KBM-7 (cell line): Measurements from ENCODE around the gene CHST9.
"Not testable (repeated sequence)": the region's sequence is repeated elsewhere in the genome, so short reads cannot be mapped to it uniquely, and the experiment has no call there.

Experiments used
- DNase-seq: peaks from one replicate; pipeline ENCODE4 v3.0.0-alpha.2; 2015
- in situ Hi-C: fragments of 300-500 bp; cut with MboI; formaldehyde crosslinking; loops from 2 replicates; pipeline ENCODE4 v1.14.3; 2020; ENCODE audit warnings: low sequenced_read_pairs, low pct_unique_long_range_greater_than_20kb, mixed read lengths

Gene CHST9

DNA sequence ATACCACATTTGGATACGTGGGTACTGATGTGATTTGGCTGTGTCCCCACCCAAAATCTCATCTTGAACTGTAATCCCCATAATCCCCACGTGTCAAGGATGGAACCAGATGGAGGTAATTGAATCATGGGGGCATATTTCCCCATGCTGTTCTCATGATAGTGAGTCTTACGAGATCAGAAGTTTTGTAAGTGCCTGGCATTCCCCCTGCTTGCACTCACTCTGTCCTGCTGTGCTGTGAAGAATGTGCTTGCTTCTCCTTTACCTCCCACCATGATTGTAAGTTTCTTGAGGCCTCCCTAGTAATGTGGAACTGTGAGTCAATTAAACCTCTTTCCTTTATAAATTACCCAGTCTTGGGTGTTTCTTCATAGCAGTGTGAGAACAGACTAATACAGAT, 70.3 kb downstream of the CHST9 start:
- DNase-seq = no peak
- in situ Hi-C loops = no loop called here

DNA sequence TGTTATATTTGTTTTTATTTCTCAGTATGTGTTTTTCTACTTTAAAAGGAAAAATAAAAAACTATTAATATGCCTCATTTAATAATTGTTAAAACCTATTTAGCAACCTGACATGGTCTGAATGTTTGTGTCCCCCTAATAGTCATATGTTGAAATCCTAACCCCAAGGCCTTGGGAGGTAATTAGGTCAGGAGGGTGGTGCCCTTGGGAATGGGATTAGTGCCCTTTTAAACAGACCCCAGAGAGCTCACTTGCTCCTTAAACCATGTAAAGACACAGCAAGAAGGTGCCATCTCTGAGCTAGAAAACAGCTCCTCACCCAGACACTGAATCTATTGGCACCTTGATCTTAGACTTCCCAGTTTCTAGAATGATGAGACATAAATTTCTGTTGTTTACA, 71.8 kb downstream of the CHST9 start:
- in situ Hi-C loops = no loop called here

DNA sequence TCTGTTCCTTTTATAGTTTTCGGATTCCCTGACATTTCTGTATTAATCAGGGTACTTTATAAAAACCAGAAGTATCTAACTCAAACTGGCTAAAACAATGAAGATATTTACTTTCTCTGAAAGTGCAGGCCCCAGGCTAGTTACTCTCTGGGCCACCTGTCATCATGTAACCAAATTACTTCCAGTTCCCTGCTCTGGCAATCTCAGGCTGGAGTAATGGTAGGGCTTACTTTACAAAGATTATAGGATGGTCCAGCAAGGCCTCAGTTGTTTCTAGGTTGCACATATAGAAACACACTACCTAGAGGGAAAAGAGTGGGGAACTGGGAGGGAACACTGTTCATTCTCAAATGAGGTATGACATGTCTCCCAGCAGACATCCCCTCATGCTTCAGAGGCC, 74.8 kb downstream of the CHST9 start:
- in situ Hi-C loops = no loop called here

More for the DNA sequence above, 71.8 kb downstream of the CHST9 start:
- no peak for DNase-seq

DNA sequence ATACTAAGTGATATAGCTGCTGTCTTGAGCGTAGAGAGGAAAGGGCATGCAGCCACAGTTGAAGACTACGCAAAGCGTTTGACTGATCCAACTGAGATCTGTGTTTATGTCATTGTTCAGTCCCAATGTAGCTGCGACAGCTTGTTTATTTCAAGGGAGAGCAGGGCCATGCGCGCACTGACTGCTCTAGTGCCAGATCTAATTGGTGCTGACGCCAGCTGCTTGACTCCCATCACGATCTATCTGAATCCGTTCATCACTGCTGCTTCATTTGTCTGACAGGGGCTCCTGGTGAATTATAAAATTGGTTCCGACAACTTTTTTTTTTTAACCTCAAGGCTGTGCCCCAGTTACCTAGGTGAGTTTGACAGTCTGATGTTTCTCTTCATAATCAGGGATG, 75.7 kb downstream of the CHST9 start:
- DNase-seq = no peak
- in situ Hi-C loops = no loop called here

More for the DNA sequence above, 74.8 kb downstream of the CHST9 start:
- DNase-seq = no peak

DNA sequence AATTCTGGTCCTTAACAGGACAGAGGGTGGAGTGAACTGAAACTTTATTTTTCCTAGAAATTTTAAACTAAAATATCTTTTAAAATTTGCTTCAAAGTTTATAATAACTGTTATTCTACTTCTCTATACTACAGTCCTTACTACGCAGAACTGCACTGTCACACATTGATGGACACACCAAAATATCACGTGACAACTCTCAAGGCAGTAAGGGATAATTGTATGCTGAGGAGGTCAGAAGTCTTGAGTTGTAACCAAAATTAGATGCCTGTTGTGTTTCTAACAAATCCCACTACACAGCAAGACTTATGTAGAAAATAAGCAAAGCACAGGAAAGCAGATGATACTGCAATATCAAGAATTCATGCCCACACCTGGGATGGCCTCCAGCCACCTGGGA, 76.3 kb downstream of the CHST9 start:
- in situ Hi-C loops = no loop called here
- DNase-seq = no peak

DNA sequence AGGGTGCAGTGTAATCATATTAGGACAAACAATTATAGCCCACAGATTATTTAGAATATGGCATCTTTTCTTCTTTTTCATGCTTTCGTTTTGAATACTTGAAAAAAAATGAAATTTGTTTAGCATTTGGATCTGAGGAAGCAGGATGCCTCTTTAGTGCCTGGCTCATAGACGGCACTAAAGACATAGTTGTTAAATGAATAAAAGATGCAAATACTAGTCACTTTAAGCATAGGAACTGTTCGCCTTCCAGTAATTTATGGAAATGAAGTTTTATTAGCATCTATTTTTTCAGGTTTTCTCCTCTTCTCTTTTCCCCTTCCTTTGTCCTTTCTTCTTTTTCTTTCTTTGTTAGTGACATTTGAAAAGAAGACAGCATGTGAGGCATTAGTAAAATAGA, 80.4 kb downstream of the CHST9 start:
- DNase-seq = no peak

DNA sequence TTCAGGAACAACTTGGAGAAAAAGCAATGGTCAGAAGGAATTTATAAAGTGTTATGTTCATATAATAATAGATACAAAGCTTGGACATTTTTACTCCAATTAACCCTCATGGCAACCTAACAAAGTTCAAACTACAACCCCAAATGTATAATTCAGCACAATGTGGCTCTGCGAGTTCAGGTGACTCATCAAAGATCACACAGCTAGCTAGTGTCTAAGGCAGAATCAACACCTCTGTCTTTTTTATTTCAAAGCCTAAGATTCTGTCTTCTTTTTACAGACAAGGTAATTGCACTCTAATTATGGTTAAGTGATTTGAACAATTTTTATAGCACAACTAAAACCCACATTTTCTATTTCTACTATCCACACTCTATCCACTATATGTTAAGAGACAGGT, 90.5 kb downstream of the CHST9 start:
- no peak for DNase-seq
- in situ Hi-C loops = no loop called here

More for the DNA sequence above, 80.4 kb downstream of the CHST9 start:
- in situ Hi-C loops = no loop called here

DNA sequence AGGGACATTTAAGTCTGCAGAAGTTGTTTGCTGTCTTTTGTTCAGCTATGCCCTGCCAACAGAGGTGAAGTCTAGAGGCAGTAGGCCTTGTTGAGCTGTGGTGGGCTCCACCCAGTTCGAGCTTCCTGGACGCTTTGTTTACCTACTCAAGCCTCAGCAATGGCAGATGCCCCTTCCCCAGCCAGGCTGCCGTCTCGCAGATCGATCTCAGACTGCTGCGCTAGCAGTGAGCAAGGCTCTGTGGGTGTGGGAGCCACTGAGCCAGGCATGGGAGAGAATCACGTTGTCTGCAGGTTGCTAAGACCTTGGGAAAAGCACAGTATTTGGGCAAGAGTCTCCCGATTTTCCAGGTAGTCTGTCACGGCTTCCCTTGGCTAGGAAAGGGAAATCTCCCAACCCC, 91.8 kb downstream of the CHST9 start:
- in situ Hi-C loops, DNase-seq: not testable (repeated sequence)

DNA sequence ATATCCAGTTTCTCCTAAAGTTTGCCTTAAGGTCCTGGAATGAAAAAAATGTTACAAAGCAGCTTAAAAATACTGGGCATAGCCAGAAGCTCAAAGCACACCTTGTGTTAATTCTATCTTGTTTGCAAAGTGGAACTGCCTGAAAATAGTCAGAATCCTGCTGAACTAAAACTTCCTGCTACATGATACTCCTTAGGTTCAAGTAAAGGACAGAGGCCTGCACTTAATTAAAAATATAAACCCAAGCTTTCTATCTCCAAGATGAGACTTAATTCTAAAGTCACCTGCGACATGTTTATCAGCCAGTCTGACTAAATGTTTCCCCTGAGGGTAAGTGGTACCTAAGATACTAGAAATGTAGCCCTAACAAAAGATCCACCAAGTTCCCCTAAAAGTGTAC, 103.4 kb downstream of the CHST9 start:
- in situ Hi-C loops = no loop called here
- DNase-seq = no peak

DNA sequence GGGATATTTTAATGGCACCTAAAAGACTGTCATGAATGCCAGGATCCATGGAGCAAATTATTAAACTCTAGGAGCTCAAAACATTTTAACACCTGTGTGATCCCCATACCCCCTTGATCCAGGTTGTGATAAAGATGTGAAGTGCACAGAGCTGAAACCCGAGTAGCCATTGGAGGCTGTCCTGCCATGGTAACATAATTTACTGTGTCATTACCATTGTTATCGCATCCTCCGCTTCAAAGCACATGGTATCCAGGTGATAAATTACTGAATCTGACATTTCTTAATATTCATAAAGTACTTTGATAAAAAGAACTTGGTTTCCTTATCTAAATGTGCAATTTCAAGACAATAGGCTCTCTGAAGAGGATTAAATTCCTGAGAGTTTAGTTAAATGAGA, 109.3 kb downstream of the CHST9 start:
- in situ Hi-C loops = no loop called here
- no peak for DNase-seq

DNA sequence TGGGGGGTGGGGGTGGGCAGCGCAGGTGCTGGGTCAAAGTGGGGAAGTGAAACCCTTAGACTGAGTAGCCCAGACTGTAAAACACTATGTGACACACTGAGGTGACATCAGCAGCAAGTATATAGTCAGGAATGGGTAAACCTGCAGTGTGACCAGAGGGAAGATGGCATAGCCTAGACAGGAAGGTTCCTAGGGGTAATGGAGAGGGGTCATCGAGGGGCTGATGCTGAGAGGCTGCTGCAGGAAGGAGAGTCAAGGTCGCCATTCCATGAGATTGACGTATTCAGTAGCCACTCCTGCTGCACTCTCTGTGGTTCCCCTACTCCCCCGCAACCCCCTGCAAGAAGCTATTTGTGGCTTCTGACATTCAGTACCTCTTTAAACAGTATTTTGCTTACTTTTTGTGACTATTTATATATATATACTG, 111.7 kb downstream of the CHST9 start:
- DNase-seq = no peak
- in situ Hi-C loops = no loop called here

DNA sequence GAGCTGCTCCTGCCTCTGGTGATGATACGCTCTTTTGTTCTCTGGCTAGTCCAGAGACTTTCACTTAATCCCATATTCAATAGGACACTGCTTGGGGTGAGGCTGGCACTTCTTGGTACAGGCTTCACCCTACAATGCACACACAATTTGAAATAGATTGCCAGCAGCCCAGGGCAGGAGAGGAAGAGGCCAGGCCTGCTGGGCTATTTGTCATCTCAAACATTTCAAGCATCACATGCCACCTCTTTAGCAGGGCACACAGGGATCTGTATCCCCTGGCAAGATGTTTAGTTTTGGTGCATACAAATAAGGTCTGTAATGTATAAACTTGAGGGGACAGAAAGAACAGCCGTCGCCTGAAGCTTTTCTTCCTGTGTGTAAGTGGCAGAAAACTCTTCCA, 120.4 kb downstream of the CHST9 start:
- in situ Hi-C loops = no loop called here
- no peak for DNase-seq

DNA sequence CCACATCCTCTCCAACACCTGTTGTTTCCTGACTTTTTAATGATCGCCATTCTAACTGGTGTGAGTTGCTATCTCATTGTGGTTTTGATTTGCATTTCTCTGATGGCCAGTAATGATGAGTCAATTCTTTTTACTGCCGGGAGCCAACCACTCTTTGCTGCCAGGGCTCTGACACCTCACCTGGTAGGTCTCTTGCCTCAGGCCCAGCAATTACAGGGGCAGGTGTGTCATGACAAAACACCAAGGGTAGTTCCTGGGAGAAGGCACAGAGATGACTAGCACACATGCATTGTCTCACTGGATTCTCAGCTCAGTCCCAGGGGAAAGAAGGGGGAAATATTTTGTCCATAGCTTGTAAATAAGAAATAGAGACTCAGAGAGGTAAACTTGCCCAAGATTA, 122.3 kb downstream of the CHST9 start:
- in situ Hi-C loops = no loop called here
- DNase-seq = no peak

DNA sequence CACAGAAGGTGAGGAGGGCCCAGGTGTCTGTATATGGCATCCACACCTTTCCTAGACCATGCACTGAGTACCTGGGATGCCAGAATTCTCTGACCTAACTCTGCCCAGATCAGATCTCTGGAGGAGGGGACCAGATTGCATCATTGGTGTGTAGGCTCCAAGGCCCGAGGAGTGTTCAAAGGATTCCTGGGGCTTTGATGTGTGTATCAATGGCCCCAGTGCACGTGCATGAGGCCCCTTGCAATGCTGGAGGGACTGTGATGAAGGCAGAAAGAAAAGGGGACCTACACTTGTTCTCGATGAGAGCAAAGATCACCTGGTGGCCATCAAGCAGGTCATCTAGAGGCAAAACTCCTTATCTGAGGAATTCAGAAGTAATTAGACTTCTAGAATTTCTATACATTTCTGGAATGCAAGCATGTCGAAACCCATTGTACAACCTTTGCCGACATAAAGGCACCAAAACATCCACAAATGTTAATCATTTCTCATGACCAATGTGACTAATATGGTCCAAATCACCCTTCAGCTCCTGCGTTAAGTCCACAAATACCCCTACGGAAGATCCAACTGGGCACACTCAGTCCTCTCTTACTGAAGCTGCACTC, 123.5 kb downstream of the CHST9 start:
- no peak for DNase-seq
- in situ Hi-C loops = no loop called here

DNA sequence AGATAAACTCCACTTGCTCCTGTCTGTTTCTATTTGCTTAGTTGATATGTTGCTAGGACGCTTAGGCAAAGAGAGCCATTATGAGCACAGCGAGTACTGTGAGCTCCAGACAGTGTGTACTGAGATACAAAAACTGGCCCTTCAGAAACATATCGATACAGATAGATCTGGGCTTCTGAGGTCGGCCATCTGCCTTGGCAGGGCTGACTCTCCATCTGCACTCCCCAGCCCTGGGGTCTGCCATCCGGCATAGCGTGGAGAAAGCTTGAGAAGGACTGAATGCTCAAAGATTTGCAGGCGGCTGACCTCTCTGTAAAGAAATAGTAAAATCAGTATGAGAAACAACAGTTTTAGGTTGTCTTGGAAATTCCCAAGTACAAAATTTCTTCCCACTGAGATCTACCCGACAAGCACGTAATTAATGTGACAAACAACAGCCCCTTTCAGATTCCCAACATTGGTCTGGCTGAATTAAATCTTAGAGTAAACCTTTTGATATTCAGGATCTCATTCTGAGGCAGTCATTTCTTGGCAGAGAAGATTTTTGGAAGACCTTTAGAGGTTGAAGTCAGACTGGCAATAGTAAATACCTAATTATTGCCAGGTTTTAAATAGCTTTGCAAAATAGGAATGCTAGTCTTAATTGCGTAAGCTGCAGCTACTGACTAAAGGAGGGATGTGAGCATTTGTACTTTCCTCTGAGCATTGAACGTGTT, 127.4 kb downstream of the CHST9 start:
- in situ Hi-C loops = no loop called here
- DNase-seq = no peak

DNA sequence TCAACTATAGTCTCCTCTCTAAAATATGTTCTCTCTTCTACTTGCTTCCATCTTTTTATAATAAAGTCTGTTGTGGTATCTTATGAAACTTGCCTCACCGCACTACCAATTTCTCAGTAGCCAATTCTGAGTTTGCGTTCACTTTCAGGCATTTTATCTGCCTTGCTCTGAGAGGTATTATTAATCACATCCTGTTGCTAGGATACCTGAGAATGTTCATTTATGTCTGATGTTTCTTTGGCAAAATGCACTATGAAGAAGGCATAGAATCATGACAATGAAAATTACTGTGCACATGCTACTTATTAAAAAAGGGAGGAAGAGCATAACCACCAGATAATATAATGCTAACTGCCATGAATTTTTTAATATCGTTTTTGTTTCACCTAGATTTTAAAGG, 130.2 kb downstream of the CHST9 start:
- no peak for DNase-seq
- in situ Hi-C loops = no loop called here

DNA sequence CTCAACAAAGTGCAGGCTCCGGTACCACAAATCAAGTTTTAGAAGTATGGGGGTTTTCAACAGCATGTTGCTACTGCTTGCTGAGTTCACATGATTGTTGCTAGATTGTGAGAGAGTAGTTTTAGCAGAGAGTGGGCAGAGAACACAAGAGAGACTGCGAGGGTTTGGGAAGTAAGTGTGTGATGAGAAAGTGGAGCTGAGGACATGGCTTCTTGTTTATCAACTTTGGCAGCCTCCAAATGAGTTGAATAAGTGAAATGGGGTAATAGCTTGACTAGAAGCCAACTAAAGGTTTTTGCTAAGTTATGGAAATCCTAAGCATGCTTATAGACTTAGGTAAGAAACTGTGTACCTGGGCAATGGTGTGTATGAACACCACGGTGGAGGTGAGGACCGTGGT, 135.1 kb downstream of the CHST9 start:
- no peak for DNase-seq
- in situ Hi-C loops = no loop called here

DNA sequence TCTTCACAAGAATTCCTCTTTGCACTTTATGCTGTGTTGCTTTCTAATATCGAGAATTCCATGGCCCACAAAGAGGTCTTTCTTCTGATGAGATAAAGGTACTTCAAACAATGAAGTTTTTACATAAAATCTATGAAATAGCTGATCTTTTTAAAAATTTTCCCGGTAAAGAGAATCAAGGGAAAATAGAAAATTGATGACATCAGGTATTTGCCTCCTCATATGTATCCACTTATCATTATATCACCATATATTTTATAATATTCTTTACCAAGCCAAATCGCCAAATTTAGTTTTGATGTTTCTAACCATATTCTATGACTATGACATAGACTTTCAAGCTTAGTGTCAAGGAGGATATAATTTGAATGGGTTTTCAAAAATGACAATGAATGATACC, 139.8 kb downstream of the CHST9 start:
- in situ Hi-C loops = no loop called here
- no peak for DNase-seq

DNA sequence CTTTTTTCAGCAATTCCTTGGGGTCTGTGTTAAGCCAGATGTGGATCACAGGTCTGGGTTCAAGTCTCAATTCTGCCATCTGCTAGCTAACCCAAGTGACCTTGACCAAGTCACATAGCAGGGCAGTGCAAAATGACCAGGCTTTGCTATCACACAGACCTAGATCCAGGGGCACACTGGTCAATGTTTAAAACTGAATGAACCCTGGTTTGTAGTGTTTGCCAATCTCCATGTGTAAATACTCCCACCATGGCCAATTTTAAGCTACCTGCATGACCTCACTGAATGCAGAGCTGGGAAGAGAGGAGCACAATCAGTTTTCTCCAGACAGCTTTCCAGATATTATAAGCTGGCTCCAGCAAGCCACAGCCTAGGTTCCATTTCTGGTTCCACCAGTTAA, 142.9 kb downstream of the CHST9 start:
- DNase-seq = no peak
- in situ Hi-C loops = no loop called here

DNA sequence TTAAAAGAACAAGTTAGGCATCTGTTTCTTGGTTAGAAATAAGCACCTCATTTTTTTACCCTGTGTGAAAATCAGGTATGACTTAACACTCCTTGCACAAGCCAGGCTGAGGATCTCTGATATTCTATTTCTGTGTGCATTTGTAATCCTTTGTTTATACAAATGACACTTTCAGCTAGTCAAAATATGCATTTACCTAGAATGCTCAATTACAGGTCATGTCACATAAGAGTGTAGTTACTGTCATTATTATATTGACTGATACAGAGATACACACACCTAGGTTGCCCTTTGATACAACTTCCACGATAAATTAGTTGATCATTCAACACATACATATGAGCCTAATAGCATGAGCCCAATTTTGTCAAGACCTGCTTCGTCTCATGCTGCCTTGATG, 144.3 kb downstream of the CHST9 start:
- no peak for DNase-seq
- in situ Hi-C loops = no loop called here

DNA sequence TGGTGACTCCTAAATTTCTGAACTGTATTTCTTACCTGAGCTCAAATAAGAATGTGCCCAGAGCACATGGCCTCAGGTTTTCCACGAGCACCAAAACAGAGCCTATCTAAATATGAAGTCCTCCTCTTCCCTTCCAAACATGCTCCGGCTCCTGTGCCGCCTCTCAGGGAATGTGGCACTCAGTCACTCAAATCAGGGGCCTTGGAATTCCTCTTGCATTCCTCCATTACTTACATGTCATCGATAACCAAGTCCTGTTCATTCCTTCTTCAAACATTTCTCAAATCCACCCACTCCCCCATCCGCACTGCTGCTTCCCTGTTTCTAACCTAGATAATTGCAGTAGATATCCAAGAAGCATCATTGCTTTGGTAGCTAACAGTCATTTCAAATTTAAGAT, 151.4 kb downstream of the CHST9 start:
- DNase-seq = no peak
- in situ Hi-C loops = no loop called here
